Measurements from ENCODE around the gene ABCC1.
"Not testable (repeated sequence)": the region's sequence is repeated elsewhere in the genome, so short reads cannot be mapped to it uniquely, and the experiment has no call there.

ABCC1 gene

DNA sequence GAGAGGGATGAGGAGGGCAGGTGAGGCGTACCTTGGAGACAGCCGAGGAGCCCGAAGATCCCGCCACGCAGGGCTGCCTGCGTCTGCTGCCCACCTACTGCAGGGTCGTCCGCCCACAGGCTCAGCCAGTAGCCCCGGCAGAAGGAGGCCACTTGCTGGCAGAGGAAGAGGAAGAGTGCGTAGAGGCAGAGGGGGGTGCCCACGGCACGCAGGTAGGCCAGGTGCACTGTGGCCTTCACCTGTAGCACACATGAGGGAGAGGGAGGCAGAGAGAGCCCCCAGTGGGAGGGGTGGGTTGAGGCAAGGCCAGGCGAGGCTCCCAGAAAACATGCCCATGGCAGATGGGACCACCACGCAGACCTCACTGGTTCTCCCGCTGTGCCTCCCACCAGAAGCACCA lies 220.2 kb downstream of the ABCC1 start:
- in situ Hi-C loops (cut with HindIII; ENCODE audit: low sequenced_read_pairs): no loop called here

DNA sequence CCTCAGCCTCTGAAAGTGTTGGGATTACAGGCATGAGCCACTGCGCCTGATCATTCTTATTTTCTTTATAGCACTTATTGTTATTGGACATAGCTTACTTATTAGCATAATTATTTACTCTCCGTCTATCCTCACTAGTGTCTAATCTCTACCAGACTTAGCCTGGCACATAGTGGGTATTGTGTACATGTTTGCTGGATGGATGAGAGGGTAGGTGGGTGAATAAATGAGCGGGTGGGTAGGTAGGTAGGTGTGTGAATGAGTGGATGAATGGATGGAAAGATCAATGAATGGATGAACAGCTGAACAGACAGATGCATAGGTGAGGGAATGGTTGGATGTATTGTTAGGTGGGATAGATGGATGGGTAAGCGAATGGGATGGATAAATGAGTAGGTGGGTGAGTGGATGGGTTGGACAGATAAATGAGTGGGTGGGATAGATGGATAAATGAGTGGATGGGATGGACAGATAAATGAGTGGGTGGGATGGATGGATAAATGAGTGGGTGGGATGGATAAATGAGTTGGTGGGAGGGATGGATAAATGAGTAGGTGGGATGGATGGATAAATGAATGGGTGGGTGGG lies 222.0 kb downstream of the ABCC1 start:
- in situ Hi-C loops (cut with HindIII; ENCODE audit: low sequenced_read_pairs): no loop called here

DNA sequence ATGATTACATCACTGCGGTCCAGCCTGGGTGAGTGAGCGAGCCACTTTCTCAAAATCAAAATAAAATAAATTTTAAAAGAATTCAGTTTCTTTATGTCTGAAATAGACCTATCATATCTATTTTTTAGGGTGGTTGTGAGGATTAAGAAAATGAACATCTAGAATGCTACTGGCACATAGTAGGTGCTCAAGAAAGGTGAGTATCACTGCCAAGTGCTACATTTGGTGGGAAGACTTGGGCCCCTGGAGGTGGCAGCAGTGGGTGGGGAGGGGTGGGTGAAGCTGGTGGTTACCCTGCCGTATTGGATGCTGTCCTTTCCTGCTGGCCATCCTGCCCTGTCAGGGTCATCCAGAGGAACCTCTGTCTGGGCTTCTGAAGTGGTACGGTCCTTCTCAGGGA lies 223.6 kb downstream of the ABCC1 start:
- in situ Hi-C loops (cut with HindIII; ENCODE audit: low sequenced_read_pairs): no loop called here

DNA sequence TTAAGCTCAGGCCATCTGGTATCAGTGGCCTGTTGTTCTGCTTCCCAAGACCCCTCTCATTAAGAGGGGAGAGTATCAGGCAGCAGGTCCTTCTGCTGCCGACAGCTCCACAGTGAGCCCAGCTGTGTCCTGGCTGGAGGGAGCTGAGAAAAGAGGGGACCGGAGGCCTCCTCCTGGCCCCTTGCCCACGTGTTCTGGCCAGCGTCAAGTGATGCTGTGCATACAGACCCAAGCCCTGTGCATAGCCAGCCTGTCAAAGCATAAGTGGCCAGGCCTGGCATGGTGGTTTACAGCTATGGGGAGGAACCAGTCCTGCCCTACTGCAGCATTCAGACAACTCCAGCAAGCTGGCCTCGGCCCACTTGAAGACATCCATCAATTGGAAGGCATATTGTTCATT lies 225.9 kb downstream of the ABCC1 start:
- in situ Hi-C loops (cut with HindIII; ENCODE audit: low sequenced_read_pairs): no loop called here

DNA sequence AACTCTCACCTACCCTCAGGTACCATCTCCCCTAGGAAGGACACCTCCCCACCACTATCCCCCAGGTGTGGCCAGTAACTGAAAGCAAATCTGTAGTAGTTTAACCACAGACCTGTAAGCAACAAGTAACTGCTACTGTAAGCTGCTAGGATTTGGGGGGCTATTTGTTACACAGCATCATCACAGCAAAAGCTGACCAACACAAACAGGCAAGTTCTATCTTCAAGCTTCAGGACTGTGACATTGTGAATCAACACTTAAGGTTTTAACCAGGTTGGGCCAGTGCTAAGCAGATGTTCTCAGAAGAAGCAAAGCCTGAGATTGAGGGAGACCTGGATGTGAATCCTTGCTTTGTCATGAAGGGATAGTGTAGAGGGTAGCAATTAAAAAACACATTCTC lies 226.9 kb downstream of the ABCC1 start:
- in situ Hi-C loops (cut with HindIII; ENCODE audit: low sequenced_read_pairs): no loop called here

DNA sequence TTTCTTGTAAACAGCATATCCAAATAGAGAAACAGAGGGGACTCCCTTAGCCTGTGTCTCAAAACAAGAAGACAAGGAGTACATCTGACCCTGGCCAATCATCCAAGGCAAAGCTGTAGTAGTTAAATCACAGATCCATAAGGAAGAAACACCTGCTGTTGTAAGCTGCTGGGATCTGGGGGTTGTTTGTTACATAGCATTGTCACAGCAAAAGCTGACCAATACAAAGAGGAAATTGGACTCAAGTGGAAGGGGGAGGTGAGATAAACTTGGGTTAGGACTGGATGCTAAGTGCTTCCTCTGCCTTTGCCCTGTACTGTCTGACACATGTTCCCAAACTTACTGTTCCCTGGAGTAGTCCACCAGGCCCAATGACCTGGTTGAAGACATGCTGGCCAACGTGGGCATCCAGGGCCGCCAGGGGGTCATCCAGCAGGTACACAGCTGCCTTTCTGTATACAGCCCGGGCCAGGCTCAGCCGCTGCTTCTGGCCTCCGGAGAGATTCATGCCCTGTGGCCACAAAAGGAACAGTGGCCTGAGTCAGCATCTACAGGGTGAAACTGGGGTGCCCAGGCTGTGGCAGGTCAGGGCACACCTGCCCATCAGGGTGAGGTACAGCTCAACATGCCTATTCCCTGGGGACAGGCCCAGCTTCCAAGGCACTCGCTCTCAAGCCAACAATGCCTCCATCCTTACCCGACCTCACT lies 229.2 kb downstream of the ABCC1 start:
- in situ Hi-C loops (cut with HindIII; ENCODE audit: low sequenced_read_pairs): no loop called here

DNA sequence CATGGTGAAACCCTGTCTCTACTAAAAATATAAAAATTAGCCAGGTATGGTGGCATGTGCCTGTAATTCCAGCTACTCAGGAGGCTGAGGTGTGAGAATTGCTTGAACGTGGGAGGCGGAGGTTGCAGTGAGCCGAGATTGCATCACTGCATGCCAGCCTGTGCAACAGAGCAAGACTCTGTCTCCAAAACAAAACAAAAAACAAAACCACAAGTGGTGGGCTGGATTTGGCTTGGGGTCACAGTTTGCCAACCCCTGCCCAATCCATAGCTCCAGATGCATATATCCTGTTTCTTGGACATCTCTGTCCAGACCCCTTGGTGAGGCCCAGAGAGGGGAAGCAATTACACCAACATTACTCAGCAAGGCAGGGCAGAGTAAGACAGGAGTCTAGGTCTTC lies 232.3 kb downstream of the ABCC1 start:
- in situ Hi-C loops (cut with HindIII; ENCODE audit: low sequenced_read_pairs): not testable (repeated sequence)

DNA sequence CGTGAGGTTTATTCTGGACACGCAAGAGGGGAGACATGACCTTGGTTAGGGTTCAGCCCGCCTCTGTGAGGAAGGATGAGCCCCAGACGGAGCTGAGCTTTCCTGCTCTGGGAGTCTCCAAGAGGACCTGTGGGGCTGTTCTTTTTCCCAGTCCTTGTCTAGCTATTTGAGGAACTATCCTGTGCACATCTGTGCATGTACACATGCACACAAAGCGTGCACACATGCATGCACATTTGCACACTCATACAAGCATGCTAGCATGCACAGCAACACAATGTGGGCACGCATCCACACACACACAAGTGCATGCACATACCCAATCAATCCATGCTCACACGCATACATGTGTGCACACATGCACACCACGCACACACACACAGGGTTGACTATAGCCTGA lies 233.5 kb downstream of the ABCC1 start:
- in situ Hi-C loops (cut with HindIII; ENCODE audit: low sequenced_read_pairs): no loop called here

DNA sequence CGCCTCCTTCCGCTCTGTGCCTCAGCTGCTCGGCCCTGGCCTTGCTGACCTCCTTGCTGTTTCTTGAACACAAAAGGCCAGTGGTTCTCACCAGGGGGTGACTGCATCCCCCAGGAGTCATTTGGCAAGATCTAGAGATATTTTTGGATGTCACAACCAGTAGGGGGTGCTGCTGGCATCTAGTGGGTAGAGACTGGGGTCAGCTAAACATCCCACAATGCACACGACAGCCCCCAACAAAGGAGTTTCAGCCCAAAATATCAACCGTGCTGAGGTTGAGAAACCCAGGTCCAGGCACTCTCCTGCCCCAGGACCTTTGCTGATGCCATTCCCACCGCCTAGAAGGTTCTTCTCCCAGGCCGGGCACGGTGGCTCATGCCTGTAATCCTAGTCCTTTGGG lies 234.1 kb downstream of the ABCC1 start:
- in situ Hi-C loops (cut with HindIII; ENCODE audit: low sequenced_read_pairs): no loop called here

DNA sequence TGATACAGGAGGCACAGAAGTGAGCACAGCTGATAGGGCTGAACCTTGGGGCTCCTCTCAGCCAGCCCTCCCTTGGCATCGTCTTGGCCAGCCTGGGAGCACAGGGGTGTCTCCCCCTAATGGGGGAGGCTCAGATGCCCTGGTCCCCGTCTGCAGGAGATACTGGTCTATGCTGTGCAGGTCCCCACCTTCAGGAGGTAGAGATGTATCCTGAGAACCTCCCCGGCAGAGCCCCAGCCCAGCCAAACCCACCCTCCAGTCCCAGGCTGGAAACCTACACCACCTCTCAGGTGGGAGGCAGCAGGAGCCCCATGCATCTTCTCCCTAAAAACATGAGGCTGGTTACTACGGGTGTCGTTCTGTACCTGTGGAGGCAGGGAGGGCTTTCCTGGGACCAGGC lies 235.2 kb downstream of the ABCC1 start:
- in situ Hi-C loops (cut with HindIII; ENCODE audit: low sequenced_read_pairs): no loop called here

DNA sequence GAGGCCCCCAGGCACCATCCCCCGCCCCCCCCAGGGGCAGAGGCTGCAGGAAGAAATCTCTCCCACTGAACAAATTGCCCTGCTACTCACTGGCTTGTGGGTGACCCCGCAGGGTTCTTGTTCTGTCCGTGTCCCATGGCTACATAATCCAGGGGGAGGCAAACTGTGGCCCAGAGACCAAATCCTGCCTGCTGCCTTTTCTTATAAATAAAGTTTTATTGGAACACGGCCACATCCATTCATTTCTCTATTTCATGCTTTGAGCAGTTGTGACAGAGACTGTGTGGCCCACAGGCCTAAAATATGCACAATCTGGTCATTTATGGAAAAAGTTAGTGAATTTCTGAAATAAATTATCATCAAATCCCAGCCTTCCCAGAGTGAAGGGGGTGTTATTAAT lies 235.7 kb downstream of the ABCC1 start:
- in situ Hi-C loops (cut with HindIII; ENCODE audit: low sequenced_read_pairs): no loop called here

DNA sequence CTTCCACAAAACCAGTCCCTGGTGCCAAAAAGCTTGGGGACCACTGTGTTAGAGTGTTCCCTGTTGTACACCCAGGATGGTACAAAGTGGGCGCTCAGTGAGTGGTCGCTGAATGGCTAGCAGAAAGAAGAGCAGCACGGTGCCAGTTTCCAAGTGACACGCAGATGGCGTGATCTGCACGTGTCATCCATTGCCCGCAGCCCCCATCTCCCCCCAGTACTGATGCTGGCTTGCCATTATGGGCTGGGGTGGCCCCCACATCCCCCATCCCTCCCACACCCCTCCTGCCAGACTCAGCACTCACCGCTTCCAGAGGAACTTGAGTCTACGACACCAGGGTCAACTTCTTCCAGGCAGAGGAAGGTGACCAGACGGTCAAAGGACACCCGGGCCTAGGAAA lies 237.4 kb downstream of the ABCC1 start:
- in situ Hi-C loops (cut with HindIII; ENCODE audit: low sequenced_read_pairs): no loop called here

DNA sequence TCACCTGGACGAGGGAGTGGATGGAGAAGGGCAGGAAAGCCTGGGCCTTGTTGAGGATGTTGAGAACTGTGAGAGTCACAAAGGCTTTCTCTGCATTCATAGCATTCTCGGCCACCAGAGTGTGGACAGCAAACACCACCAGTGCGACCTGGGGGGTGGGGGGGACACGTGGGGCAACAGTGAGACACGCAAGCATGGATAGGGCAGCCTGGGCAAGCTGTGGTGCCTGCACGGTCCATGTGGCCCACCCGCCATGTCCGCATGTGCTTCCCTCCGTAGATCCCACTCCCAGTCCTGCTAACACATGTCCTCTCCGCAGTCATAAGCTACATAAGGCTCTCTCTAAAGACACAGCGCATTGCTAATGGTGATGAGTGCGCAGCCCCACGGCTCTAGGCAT lies 239.4 kb downstream of the ABCC1 start:
- in situ Hi-C loops (cut with HindIII; ENCODE audit: low sequenced_read_pairs): no loop called here

DNA sequence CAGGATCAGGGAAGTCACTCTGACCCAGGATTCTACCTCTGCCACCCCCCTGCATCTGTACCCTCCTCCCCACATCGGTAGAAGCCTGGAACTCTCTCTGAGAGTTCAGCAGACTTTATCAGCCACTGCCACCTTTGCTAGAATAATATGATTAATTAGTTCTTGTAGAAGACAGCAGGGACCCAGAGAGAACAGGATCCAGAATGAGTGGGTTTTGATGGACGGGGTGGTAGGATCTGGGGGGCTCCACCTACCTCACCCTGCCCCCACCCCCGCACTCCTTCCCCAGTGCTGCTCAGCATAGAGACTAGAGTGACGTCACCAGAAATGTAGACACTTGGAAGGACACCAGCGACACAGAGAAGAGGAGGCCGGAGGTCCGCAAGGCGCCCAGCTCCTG lies 240.4 kb downstream of the ABCC1 start:
- in situ Hi-C loops (cut with HindIII; ENCODE audit: low sequenced_read_pairs): no loop called here

DNA sequence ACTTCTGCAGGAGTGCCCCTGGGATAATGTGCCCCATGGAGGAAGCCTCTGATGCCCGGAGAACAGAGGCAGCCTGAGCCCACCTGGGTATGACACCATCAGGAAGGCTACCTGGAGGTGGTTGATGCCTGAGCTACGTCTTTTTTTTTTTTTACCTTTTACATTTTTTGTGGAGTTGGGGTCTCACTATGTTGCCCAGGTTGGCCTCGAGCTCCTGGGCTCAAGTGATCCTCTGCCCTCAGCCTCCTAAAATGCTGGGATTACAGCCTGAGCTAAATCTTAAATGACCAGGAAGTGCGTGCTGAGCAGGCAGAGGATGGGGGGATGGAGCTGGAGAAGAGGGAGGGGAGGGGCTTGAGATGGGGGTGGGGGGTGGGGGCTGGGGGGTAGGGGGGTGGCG lies 241.1 kb downstream of the ABCC1 start:
- in situ Hi-C loops (cut with HindIII; ENCODE audit: low sequenced_read_pairs): no loop called here

DNA sequence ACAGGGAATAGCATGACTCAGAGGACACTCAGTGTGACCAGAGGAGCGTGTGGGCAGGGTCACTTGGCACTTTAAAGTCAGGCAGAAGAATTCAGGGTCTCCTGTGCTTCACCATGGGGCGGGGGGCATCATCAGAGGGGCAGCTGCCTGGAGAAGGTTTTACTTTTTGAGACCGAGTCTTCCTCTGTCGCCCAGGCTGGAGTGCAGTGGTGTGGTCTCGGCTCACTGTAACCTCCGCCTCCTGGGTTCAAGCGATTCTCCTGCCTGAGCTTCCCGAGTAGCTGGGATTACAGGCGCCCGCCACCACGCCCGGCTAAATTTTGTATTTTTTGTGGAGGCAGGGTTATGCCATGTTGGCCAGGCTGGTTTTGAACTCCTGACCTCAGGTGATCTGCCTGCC lies 241.6 kb downstream of the ABCC1 start:
- in situ Hi-C loops (cut with HindIII; ENCODE audit: low sequenced_read_pairs): not testable (repeated sequence)

DNA sequence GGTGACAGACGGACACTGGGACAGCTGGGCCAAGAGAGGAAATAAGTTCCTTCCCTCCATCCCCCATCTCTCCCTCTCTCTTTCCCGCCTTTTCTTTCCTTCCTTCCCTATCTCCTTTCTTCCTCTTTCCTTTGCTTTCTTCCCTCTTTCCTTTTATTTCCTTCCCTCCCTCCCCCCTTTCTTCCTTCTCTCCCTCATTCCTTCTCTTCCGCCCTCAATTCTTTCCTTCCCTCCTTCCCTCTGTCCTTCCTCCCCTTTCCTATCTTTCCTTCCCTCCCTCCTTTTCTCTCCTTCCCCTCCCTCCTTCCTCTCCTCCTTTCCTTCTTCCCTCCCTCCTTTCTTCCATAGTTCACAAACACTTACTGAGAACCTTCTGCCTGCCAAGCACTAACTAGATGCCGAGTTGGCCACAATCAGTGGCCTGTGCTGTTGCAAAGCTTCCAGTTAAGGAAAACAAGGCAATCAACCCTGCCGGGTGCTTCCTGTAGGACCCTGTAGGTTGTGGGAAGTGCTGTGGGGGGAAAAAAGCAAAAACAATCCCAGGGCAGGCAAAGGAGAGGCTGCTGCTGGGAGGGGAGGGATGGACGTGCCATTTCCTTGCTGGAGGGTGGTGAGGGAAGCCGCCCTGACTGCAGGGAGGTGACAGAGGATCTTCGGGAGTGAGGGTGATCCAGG lies 242.2 kb downstream of the ABCC1 start:
- in situ Hi-C loops (cut with HindIII; ENCODE audit: low sequenced_read_pairs): no loop called here
